GM19023 (cell line): Measurements from ENCODE around the gene MEGF8.

Experiments
- ATAC-seq: cut with Tn5 transposase; IDR thresholded peaks from one replicate; pipeline ENCODE4 v1.9.1; 2021; ENCODE audit warnings: mild to moderate bottlenecking, moderate library complexity; ENCODE audit not compliant: unreplicated experiment

The MEGF8 gene

DNA sequence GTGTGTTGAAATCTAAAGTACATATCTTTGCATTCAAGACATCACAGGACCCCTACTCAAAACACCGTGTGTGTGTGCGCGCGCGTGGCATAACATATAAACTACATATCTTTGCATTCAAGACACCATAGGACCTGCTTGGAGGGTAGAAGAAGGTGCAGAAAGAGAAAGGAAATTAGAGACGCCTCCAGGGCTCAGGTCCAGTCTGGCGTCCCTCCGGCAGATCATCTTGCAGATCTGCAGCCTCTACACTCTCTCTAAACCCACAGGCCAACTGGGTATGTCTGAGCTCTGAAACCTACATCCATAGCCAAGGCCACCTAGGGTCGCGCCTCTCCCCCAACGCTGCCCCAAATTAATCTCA lies 22.4 kb upstream of the MEGF8 start:
- ATAC-seq = no peak

DNA sequence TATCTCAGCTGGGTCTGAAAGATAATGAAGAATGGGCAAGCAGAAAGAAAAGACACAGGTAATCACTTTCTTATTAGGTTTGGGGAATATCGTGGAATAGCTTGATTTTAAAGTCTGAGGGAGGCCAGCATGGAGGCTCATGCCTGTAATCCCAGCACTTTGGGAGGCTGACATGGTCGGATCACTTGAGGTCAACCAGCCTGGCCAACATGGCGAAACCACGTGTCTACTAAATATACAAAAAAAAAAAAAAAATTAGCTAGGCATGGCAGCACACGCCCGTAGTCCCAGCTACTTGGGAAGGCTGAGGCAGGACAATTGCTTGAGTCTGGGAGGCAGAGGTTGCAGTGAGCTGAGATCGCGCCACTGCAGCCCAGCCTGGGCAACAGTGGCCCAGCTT lies 21.6 kb upstream of the MEGF8 start:
- no peak for ATAC-seq

DNA sequence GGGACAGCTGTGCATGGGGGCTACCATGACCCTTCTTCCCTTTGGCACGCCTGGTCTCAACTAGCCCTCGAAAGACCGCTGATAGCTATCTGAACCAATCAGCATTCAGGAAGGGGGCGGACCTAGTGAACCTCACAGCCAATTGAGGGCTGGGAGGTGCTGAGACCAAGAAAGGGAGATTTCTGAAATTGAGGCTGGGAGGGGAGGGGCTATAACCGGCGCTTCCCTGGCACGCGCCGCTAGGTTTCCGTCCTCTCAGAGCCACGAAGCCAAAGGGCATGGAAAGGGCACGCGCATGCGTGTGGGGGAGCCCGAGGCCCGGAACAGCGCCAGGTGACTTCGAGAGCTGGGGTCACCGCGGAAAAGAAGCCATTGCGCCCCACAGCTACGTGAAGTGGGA lies 18.8 kb upstream of the MEGF8 start:
- ATAC-seq = no peak

DNA sequence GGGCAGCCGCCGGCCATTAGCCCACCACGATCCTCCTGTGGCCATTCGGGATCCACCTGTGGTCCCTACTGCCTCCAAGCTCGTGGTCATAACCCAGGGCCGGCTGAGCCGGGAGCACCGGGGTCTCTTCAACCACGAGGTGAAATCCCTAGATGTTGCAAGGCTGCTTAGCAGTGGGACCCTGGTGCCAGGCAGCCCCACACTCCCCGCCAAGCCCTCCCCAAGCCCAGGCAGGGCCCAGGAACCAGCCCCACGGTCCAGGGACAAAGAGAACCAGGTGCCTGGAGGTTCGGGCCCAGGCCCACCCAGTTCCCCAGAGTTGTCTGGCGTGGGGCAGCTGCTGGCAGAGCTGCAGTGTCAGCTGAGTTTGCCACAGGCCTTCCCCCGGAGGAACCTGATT lies 15.7 kb upstream of the MEGF8 start:
- no peak for ATAC-seq

DNA sequence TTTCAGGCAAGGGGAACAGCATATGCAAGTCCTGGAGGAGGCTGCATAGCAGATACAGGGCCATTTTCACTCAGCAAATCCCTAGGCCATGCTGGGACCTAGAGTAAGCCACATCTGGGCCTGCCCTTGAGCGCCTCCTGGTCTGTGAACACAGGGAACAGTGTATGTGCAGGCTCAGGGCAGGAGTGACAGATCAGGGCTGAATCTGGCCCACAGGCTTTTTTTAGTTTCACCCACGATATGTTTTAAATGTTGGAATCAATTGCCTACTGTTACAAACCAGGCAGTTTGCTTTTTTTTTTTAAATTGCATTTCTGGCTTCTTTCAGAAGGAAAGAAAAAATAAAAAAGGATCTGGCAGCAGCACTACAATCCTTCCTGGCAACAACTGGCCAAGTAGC lies 13.8 kb upstream of the MEGF8 start:
- no peak for ATAC-seq

DNA sequence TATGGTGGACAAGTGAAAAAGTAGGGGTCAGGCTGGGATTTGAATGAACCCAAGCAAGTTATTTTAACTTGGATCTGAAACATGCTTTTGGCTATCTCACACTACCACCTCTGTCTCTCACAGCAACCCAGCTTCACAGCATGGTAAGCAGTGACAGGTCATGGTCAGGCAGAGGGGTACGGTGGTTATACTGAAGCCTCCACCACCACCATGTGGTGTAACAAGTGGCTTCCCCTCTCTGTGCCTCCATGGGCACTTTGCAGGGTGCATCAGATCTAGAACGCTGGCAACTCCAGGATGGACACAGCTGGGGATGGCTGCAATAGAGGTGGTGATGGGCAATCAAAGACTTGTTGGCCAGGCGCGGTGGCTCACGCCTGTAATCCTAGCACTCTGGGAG lies 13.1 kb upstream of the MEGF8 start:
- no peak for ATAC-seq

DNA sequence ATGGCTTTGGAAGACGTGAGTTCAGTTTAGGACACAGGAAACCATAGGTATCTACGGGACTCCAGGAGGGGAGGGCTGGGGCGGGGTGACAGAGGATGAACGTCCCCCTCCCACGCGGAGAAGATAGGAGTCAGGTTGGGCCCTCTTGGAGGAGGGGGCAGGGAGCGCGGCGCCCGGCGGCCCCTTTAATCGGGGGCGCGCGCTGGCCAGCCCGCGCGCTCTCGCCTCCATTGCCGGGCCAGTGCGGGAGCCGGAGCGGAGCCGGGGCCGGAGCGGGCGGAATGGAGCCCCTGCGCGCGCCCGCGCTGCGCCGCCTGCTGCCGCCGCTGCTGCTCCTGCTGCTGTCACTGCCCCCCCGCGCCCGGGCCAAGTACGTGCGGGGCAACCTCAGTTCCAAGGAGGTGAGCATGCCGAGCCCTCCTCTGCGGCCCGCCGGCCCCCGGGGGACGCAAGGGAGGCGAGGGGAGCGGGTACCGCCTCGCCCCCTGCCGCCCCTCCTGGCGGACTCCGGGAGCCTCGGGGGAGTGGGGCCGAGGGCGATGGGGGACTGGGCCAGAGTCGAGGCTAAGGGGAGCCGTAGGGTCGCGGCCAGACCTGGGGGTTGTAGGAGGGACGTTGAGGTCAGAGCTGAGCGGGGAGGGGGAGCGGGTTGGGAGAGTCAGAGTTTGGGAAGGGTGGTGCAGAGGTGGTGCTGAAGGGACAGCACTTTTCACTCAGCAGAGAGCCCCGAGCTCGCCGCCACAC lies 12.2 kb upstream of the MEGF8 start, which contains the start of gene TMEM145:
TMEM145 (plus strand) TSS at position 214 of the 744 bp plus-strand sequence; CDS start at position 282, 68 bp downstream.
- ATAC-seq = no peak

DNA sequence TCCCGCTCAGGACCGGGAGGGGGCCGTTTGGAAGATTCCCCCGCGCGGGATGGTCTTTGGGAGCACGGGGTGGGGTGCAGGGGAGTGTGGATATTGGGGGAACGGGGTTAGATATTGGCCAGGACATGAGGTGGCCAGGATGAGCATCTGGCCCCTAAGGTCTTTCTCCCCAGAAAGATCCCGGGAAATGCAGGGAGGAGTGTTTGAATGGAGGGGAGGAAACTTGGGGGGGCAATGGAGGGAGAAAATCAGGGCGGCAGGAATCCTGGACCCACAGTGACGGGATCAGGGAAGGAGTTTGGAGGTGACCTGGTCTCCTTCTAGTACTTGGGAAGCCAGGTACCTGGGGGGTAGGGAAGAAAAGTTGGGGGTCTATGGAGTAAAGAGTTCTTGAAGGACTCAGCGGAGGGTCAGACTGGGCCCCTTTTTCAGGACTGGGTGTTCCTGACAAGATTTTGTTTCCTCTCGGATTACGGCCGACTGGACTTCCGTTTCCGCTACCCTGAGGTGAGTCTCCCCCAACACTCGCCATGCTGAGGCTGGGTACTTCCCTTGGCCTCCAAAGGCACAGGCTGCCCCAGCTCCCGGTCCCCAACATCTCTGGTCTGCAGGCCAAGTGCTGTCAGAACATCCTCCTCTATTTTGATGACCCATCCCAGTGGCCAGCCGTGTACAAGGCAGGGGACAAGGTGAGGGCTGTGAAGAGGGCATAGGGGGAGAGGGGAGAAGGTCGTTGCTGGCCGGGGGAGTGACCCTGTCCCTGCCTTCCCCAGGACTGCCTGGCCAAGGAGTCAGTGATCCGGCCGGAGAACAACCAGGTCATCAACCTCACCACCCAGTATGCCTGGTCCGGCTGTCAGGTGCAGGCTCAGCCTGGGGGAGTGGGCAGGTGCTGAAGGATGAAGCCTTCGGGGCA lies 11.3 kb upstream of the MEGF8 start:
- ATAC-seq = no peak

DNA sequence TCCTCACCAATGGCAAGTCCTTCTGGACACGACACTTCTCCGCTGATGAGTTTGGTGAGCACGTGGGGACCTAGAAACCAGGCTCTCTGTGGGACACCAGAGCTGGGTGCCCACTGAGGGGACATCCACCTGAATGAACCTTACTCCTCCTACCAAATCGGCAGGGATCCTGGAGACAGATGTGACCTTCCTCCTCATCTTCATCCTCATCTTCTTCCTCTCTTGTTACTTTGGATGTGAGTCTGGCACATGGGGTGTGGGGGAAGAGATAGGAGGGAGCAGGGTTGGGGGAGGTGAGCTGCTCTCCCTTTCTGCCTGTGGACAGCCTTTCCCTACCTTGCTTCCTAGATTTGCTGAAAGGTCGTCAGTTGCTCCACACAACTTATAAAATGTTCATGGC lies 10.4 kb upstream of the MEGF8 start:
- no peak for ATAC-seq

DNA sequence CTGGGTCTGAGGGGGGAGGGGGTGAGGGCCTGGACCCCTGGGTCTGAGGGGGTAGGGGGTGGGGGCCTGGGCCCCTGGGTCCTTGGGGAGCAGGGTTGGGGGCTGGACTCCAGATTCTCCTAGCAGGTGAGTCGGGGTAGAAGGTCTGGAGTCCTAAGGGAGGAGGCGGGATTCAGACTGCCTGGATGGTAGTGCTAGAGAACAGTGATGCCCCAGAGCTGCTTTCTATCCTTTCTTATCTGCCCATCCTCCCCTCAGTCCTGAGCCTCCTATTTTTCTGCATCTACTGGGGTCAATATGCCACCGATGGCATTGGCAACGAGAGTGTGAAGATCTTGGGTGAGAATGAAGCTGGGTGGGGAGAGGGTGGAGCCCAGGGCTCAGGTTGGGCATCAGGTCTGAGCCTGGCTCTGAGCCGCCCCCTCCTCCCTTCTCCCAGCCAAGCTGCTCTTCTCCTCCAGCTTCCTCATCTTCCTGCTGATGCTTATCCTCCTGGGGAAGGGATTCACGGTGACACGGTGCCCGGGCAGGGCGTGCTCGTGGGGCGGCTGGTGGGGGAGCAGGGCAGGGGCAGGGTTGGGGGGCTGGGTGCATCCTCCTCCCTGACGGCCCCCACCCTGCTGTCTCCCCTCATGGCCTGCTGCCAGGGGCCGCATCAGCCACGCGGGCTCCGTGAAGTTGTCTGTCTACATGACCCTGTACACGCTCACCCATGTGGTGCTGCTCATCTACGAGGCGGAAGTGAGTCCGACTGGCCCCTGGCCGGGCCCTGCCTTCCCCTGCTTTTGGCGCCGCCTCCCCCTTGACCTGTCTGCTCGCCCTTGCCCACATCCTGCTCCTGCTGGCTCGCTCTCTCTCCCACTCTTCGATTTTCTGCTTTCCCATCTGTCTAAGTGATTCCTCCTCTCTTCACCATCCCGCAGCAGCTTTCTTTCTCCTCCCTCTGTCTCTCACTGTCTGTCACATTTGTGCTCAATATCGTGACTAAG lies 8.9 kb upstream of the MEGF8 start:
- no peak for ATAC-seq

DNA sequence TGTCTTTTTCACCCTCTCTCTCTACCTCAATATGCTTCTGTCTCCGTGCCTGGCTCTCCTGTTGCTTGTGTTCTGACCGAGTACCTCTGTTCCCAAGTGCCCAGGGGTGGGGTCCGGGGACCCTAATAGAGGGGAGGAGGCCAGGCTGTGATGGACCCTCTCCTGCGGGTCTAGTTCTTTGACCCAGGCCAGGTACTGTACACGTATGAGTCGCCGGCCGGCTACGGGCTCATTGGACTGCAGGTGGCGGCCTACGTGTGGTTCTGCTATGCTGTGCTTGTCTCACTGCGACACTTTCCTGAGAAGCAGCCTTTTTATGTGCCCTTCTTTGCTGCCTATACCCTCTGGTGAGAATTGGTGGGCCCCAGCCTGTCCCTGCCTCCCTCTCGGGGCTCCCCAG lies 7.9 kb upstream of the MEGF8 start:
- ATAC-seq = no peak

DNA sequence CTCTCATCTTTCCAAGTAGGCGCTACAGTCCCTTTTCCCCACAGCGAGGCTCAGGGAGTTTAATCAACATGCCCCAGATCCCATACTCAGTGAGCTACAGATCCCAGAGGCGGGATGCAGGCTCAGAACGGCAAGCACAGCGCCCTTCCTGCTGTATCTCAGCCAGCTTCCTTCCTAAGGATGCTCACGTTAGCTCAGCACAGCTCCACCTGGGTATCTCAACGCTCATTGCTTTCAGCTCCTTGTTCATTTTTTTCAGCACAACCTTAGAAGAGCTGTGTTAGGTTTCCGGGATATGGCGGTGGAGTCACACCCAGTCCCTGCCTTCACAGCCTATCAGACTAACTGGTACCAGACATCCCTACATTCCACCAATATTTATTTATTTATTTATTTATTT lies 3.1 kb upstream of the MEGF8 start:
- ATAC-seq = no peak

DNA sequence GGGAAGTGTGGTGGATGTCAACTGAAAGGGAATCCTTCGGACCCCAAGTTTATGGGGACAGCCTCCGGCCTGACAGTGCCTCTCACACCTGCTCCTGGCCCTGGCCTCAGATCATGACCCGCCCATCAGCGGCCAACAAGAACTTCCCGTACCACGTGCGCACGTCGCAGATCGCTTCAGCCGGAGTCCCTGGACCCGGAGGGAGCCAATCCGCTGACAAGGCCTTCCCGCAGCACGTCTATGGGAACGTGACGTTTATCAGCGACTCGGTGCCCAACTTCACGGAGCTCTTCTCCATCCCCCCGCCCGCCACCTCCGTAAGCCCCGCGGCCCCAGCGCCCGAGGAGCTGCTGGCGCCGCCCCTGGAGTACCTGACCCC lies 2.0 kb upstream of the MEGF8 start:
- ATAC-seq = no peak

DNA sequence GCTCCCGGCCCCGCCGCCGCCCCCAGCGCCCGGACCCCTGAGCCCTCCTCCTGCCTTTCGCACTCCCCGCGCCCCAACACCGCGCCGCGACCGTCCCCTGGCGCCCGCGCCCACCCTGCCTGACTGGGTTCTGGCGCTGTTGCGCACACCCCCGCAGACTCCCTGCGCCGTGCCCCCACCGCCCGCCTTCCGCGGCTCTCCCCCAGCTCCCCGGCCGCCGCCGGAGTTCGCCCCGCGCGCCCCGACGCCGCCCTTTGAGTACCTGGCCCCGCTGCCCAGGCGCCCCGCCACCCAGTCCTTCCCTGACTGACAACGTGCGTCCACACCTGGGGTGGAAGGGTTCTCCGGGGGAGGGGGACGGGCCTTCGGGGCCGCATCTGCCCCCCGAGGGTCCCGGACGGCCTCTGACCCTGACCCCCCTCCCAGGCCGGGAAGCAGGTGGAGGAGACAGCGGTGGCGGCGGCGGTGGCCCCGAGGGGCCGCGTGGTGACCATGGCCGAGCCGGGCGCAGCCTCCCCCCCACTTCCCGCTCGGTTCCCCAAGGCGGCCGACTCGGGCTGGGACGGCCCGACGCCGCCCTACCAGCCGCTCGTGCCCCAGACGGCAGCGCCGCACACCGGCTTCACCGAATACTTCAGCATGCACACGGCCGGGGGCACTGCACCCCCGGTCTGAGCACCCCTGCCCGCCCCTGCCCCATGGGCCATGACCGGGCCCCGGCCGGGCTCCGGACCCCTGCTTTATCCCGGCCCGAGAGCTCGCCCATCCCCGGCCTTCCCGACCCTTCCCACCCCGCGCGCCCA lies 1.4 kb upstream of the MEGF8 start:
- no peak for ATAC-seq

DNA sequence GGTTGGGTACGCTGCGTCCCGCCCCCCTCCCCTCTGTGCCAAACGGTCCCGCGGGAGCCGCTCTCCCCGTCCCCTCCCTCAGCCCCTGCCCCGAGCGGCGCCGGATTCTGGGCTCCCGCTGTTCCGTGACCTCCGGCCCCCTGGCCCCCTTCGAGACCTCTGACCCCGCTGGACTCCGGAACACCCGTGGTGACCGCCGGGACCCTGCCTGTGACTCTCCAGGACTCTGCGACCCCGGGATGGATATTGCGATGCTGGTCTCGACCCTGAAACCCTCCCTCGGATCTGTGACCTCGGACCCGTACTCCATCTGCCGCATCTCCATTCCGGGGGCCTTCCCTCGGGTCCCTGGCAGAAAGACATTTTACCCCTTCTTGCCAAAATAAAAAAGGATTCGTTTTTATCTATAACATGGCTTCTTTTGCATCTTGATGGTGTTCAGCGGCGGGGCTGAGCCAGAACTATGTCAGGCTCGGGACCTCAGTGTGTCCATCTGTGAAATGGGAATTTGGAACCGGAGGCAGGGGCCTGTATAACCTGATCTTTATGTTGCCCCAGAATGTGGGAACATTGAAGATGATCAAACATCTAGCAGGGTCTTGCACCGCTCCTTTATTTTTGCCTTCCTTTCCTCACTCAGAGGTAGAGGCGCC lies 654 bp upstream of the MEGF8 start:
- ATAC-seq = no peak

DNA sequence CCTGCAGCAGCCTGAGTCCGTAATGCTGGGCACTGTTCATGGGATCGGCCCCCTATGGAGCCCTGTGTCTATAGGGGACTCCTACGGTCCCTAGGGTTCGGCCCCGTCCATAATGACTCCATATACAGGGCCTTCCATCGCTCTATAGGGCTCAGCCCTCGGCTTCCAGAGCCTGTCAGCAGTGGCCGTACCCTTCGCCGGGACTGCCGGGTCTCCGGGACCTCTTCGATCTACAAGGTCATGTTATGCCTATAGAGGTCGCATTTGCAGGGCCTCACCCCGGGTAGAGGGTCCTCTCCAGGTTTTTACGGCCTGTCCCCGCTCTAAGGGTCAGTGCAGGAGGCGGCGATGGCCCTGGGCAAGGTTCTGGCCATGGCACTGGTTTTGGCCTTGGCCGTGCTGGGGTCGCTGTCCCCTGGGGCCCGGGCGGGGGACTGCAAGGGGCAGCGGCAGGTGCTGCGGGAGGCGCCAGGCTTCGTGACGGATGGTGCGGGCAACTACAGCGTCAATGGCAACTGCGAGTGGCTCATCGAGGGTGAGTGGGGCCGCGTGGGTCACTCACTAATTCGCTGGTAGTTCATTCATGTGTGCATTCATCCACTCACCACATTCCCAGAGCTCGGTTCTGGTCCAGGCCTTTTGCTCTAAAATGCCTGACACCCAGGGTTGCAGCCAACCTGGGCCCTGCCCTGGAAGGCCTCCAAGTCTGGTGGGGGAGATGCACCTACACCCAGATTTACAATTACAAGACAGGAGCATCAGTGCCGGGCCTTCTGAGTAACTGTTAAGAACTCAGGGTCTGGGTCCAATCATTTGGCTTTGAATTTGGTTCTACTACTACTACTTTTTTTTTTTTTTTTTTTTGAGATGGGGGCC lies 699 bp downstream of the MEGF8 start:
- ATAC-seq = no peak

DNA sequence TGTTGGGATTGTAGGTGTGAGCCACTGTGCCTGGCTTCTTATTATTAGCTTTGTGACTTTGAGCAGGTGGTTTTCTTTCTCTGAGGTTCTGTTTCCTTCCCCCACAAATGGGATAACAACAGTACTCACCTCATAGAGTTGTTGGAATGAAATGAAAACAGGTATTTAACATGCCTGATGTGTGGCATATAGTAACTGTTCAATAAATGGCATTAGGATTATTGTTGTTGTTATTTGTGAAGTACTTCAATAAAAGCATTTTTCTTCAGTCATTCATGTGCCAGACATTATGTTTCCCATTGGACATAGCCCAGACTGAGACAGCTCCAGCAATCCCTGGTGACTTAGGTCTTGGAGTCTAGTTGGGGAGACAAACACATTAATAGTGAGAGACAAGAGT lies 1.5 kb downstream of the MEGF8 start:
- no peak for ATAC-seq

DNA sequence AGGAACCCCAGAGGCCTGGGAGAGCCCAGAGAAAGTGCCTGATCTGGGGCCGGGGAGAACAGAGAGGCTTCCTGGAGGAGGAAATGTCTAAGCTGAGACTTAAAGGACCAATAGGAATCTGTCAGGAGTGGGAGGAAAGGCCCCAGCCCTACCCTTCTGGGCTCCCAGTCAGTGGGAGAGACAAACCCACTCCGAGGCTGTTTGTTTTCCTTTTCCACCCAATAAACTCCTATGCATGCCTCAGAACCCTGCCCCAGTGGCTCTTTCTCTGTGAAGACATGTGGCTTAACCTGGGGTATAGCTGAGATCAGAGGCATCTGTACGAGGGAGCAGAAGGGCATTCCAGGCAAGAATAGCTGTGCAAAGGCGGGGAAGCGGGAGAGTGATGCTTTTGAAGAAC lies 1.9 kb downstream of the MEGF8 start:
- no peak for ATAC-seq

DNA sequence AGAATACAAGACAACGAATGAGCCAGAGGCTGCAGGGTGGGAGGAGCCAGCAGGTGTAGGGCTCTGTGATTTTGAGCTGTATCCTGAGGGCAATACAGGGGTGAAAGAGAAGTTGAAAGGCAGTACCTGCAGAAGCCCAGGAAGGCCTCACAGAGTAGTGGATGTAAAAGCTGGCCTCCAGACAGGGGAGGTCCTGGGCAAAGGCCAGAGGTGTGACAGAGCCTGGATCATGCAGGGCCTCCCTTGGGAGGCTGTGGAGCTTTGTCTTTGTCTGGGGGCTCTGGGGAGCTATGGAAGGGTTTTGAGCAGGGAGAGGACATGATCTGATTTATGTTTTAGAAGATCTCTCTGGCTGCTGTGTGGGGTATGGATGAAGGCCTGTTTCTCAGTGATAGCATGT lies 2.7 kb downstream of the MEGF8 start:
- no peak for ATAC-seq
